ENCODE results near the gene NOS1AP.

DNA sequence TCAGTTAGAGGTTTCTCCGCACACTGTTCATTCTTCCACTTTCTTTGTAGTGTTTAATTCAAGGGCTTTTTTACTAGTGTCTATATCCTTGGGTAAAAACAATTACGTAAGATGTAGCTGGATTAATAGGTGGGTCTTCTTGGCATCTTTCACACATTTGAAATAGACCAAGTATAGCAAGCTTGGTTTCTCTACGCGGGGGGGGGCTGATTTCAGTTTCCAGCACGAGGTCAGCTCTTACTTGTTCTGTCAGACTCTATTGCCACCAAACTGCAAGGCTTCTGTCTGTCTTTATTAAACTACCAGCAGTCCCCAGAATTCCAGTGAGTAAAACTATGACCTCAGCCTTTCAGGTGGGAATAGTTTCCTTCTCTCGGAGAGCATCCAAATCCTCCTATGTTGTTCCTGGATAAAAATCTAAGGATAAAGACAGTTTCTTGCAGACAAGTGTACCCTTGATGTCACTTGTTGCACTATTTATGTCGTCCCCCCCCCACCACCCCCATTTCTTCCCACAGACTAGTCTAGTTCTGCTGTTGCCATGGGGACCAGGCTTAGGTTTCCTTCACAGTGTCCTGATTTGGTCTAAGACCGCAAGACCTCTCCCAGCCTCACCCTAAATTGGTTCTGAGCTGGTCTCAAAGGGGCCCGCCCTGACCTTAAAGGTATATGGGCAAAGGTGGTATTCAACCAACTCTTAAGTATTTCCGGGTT is 290.2 kb downstream of the NOS1AP start:
- TF ChIP-seq, protein P1, sequence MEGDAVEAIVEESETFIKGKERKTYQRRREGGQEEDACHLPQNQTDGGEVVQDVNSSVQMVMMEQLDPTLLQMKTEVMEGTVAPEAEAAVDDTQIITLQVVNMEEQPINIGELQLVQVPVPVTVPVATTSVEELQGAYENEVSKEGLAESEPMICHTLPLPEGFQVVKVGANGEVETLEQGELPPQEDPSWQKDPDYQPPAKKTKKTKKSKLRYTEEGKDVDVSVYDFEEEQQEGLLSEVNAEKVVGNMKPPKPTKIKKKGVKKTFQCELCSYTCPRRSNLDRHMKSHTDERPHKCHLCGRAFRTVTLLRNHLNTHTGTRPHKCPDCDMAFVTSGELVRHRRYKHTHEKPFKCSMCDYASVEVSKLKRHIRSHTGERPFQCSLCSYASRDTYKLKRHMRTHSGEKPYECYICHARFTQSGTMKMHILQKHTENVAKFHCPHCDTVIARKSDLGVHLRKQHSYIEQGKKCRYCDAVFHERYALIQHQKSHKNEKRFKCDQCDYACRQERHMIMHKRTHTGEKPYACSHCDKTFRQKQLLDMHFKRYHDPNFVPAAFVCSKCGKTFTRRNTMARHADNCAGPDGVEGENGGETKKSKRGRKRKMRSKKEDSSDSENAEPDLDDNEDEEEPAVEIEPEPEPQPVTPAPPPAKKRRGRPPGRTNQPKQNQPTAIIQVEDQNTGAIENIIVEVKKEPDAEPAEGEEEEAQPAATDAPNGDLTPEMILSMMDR (IDR thresholded peaks at IDR 0.05; ENCODE audit: low read length): no peak
- no peak for TF ChIP-seq EZH2phosphoT487 (IDR thresholded peaks at IDR 0.05; ENCODE audit: low read length)
- no peak for TF ChIP-seq EZH2 (optimal IDR thresholded peaks at IDR 0.05; ENCODE audit: low read depth, low read length)
